Peyer's patch (tissue), 4 donors: ENCODE results near the gene FOXE3.

Experiments
- CTCF ChIP-seq, 6 experiments: fragments of 450-650 bp in 4 of 6; fragments of 200-600 bp in 2 of 6; sonication (generic) in 1 of 6; IDR thresholded peaks; one replicate each; pipeline ENCODE4 v1.5.1; 2017 to 2019; ENCODE audit warnings: antibody characterized with exemption in 6 of 6, mild to moderate bottlenecking in 3 of 6, moderate library complexity in 1 of 6
- POLR2A ChIP-seq, 2 donors: fragments of 450-650 bp; IDR thresholded peaks; one replicate each; pipeline ENCODE4 v1.5.1; 2017; ENCODE audit warnings: antibody characterized with exemption in 2 of 2, mild to moderate bottlenecking in 2 of 2, moderate library complexity in 2 of 2

GRCh38 chr1:47452426-47452825, 36.3 kb downstream of the FOXE3 start:
- no peak for TF ChIP-seq CTCF (IDR thresholded peaks at IDR 0.05)
- TF ChIP-seq POLR2A (IDR thresholded peaks at IDR 0.05): no peak
